Measurements from ENCODE around the gene TP63.

GRCh38 chr3:189638276-189639031 is 7.3 kb downstream of the TP63 start:
- no peak for TF ChIP-seq CTCF (IDR thresholded peaks at IDR 0.05)
- TF ChIP-seq POLR2AphosphoS5 (IDR thresholded peaks at IDR 0.05; ENCODE audit: insufficient read depth in 1 of 2, low read depth in 1 of 2): no peak
- TF ChIP-seq POLR2A (IDR thresholded peaks at IDR 0.05): no peak
